Small intestine (tissue), 7 donors: ENCODE results near the gene BICC1. TPM values are rescaled to one million over a fixed set of nuclear protein-coding genes. Genes with fewer than 3 reads are reported as not detected.

Source experiments
- DNase-seq, 2 donors: peaks; one replicate each; pipeline versions ENCODE4 v3.0.0 to v3.0.0-alpha.2; 2013
- FAIRE-seq: peaks from 2 replicates; lab custom pipeline; 2012; peaks lifted over from hg19 to GRCh38; lab: Jason Lieb, UNC
- H3K27ac ChIP-seq, 3 donors: one replicate each; pipeline ENCODE4 v1.5.1; 2013; ENCODE audit warnings: low read length in 2 of 3, mild to moderate bottlenecking in 2 of 3, control low read depth in 1 of 3, inconsistent platforms in 1 of 3, low read depth in 1 of 3, moderate library complexity in 1 of 3
- H3K27me3 ChIP-seq, 3 donors: one replicate each; pipeline ENCODE4 v1.6.1; 2013; ENCODE audit warnings: low read length in 3 of 3, inconsistent platforms in 1 of 3; ENCODE audit not compliant: control insufficient read depth in 3 of 3, insufficient read depth in 3 of 3
- H3K36me3 ChIP-seq, 3 donors: one replicate each; pipeline ENCODE4 v1.6.1; 2013; ENCODE audit warnings: low read length in 3 of 3, inconsistent platforms in 1 of 3, low read depth in 1 of 3, mild to moderate bottlenecking in 1 of 3, moderate library complexity in 1 of 3; ENCODE audit not compliant: control insufficient read depth in 3 of 3, insufficient read depth in 2 of 3
- H3K4me1 ChIP-seq, 3 donors: one replicate each; pipeline ENCODE4 v1.6.1; 2013; ENCODE audit warnings: low read length in 2 of 3, inconsistent platforms in 1 of 3, low read depth in 1 of 3, mild to moderate bottlenecking in 1 of 3, moderate library complexity in 1 of 3; ENCODE audit not compliant: control insufficient read depth in 3 of 3, insufficient read depth in 2 of 3
- H3K4me3 ChIP-seq, 3 donors: one replicate each; pipeline ENCODE4 v1.5.1; 2013; ENCODE audit warnings: low read length in 3 of 3, control low read depth in 1 of 3, inconsistent platforms in 1 of 3, low read depth in 1 of 3, mild to moderate bottlenecking in 1 of 3, moderate library complexity in 1 of 3
- H3K9me3 ChIP-seq, 2 donors: one replicate each; pipeline ENCODE4 v1.6.1; 2013; ENCODE audit warnings: low read depth in 1 of 2, low read length in 1 of 2; ENCODE audit not compliant: control insufficient read depth in 2 of 2, insufficient read depth in 1 of 2
- WGBS, 3 donors: extraction: QIAGEN DNeasy Blood & Tissue Kit; methylation state at CpG; one replicate each; pipeline ENCODE4 v1.1.7; 2013; 5-methylcytosine and 5-hydroxymethylcytosine counted together
- polyA plus RNA-seq, 4 donors: library from polyadenylated mRNA; stranded (reverse) in 3 of 4; unstranded in 1 of 4; fragments of 200-250 nt in 3 of 4; fragments of 120-200 nt in 1 of 4; gene quantifications; one replicate each; pipeline versions ENCODE4 v1.2.1 to v1.2.3, GENCODE V29; 2013
- donor health status: healthy with polysubstance abuse.
- donor health status: control.
- donor health status: control.
- donor health status: Bipolar disorder and iron deficiency.
- donor health status: healthy.

The BICC1 gene
- polyA plus RNA-seq, 4 donors: 0.81 to 4.7 (median 1.3) TPM; not detected in 1

GRCh38 chr10:58546137-58546536, 33.5 kb downstream of the BICC1 start:
- H3K27me3 ChIP-seq: no peaks in the 10 kb centered on the region
- no peaks in the 10 kb centered on the region for H3K4me1 ChIP-seq
- DNase-seq (no peak), FAIRE-seq (no peak)
- 61 to 64% (median 64%) methylated on average over 1 of the region's 1 CpG for WGBS, 3 donors
- H3K9me3 ChIP-seq: no peaks in the 10 kb centered on the region
- H3K27ac ChIP-seq: no peak overlapping the region
- no peak overlapping the region for H3K4me3 ChIP-seq
- no peaks in the 10 kb centered on the region for H3K36me3 ChIP-seq

- no peak for DNase-seq
- no peak overlapping the region for H3K4me3 ChIP-seq
- H3K27me3 ChIP-seq: no peaks in the 10 kb centered on the region
- FAIRE-seq: no peak
- WGBS, 3 donors: 92 to 97% (median 95%) methylated on average over 2 of the region's 2 CpGs
- H3K4me1 ChIP-seq: no peaks in the 10 kb centered on the region
- H3K36me3 ChIP-seq: no peaks in the 10 kb centered on the region
- H3K27ac ChIP-seq: no peak overlapping the region
- no peaks in the 10 kb centered on the region for H3K9me3 ChIP-seq
Observed at GRCh38 chr10:58546722-58547445, 34.2 kb downstream of the BICC1 start.

DNA sequence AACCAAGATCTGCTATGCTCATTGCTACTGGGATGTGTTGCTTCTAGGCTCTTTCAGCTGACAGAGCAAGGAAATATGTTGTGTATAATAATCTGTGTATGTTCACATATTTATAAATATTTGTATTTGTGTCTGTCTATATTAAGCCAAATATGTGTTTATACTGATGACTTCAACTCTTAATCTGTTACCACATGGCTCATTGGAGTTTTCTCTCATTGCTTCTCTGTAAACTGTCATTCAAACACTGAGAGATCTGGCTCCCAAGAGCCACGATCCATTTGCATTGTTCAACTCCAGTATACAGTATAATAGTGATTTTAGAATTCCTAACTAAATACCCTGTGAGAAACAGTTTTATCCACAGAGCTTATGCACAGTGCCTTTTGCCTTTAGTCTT, 35.3 kb downstream of the BICC1 start:
- no peaks in the 10 kb centered on the region for H3K27me3 ChIP-seq
- H3K4me3 ChIP-seq: no peak overlapping the region
- no peak for DNase-seq
- H3K4me1 ChIP-seq: no peaks in the 10 kb centered on the region
- no peak for FAIRE-seq
- H3K36me3 ChIP-seq: no peaks in the 10 kb centered on the region
- 47 to 75% (median 72%) methylated on average over 1 of the region's 1 CpG for WGBS, 3 donors
- H3K9me3 ChIP-seq: no peaks in the 10 kb centered on the region
- H3K27ac ChIP-seq: no peak overlapping the region

- H3K27ac ChIP-seq: no peak overlapping the region
- 65 to 76% (median 71%) methylated on average over 2 of the region's 2 CpGs for WGBS, 3 donors
- H3K36me3 ChIP-seq: no peaks in the 10 kb centered on the region
- FAIRE-seq (no peak), DNase-seq (no peak)
- H3K4me3 ChIP-seq: no peak overlapping the region
- H3K27me3 ChIP-seq: no peaks in the 10 kb centered on the region
- H3K4me1 ChIP-seq: no peaks in the 10 kb centered on the region
- H3K9me3 ChIP-seq: peaks cover 0 to 4% of the 10 kb centered on the region in 2 donors
Observed at GRCh38 chr10:58554316-58554715, 41.6 kb downstream of the BICC1 start.

DNA sequence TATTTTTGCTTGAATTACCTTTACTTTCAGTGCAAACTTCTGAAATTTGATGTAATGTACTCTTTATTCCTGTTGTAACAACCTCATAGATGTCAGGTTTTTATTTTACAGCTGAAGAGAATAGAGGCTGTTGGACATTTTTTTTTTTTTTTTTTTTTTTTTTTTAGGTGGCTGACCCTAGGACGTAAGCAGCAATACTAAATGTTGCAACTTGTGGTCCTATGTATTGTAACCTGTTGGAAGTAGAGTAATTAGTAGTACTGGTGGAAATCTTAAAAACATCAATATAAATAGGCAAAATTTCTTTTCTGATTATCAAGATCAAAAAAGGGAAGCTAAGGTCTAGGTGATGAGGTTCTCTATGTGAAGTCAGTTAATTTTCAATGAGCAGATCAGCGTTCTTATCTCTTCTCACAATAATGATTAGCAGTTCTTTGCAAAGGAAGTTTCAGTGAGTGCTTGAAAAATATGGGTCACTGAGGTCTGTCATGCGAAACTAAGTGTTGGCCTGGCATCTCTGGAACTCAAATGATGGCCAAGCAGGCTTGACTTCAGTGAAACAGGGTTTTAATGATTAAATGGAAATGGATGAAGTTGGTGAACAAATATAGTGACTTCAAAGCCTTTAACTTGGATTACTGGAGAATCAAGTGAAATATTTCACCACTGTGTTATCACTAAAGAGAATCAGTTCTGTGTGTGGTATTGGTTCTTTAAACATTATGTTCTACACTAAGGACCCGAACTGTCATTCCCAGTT, 42.7 kb downstream of the BICC1 start:
- DNase-seq (no peak), FAIRE-seq (no peak)

DNA sequence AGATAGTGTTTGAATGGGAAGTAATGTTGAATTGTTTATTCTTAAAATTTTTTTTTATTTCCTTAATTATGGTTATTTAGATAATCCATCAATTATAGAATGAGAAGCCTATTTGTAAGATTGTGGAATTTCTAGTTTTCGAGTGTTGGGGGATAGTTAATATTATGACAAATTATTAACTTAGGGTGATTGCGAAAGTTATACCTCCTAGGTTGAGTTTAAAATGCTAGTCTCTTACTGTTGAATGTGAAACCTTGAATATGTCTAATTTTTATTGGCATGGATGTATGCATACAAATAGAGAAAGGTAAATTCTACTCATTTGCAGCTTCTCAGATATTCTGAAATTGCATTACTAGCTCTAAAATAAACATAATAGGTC, 43.2 kb downstream of the BICC1 start:
- DNase-seq (no peak), FAIRE-seq (no peak)
- H3K27ac ChIP-seq: no peak overlapping the region
- no peaks in the 10 kb centered on the region for H3K27me3 ChIP-seq
- H3K9me3 ChIP-seq: peaks cover 0 to 4% of the 10 kb centered on the region in 2 donors
- H3K4me3 ChIP-seq: no peak overlapping the region
- 46 to 81% (median 63%) methylated on average over 2 of the region's 2 CpGs for WGBS, 3 donors
- no peaks in the 10 kb centered on the region for H3K36me3 ChIP-seq
- H3K4me1 ChIP-seq: no peaks in the 10 kb centered on the region

More for the DNA sequence above, 42.7 kb downstream of the BICC1 start:
- Histone ChIP-seq H3K4me1 (no peaks in the 10 kb centered on the region), H3K9me3 (peaks cover 0 to 4% of the 10 kb centered on the region in 2 donors), H3K27ac (no peak overlapping the region), H3K36me3 (no peaks in the 10 kb centered on the region), H3K4me3 (no peak overlapping the region), H3K27me3 (no peaks in the 10 kb centered on the region)
- WGBS, 3 donors: 50 to 75% (median 64%) methylated on average over 4 of the region's 4 CpGs

GRCh38 chr10:58556516-58557165, 44.0 kb downstream of the BICC1 start:
- no peak overlapping the region for H3K4me3 ChIP-seq
- peaks cover 0 to 4% of the 10 kb centered on the region in 2 donors for H3K9me3 ChIP-seq
- DNase-seq (no peak), FAIRE-seq (no peak)
- no peaks in the 10 kb centered on the region for H3K36me3 ChIP-seq
- no peaks in the 10 kb centered on the region for H3K27me3 ChIP-seq
- no peak overlapping the region for H3K27ac ChIP-seq
- H3K4me1 ChIP-seq: no peaks in the 10 kb centered on the region
- 77 to 79% (median 77%) methylated on average over 5 of the region's 5 CpGs for WGBS, 3 donors

GRCh38 chr10:58557714-58558113, 45.0 kb downstream of the BICC1 start:
- Histone ChIP-seq H3K36me3 (no peaks in the 10 kb centered on the region), H3K9me3 (peaks cover 0 to 6% of the 10 kb centered on the region in 2 donors), H3K27me3 (no peaks in the 10 kb centered on the region), H3K4me3 (no peak overlapping the region), H3K27ac (no peak overlapping the region), H3K4me1 (no peaks in the 10 kb centered on the region)
- DNase-seq: no peak
- 85 to 90% (median 87%) methylated on average over 1 of the region's 1 CpG for WGBS, 3 donors
- FAIRE-seq: no peak
